GM19397 (cell line): Measurements from ENCODE around the gene LRRTM2.
"Not testable (repeated sequence)": the region's sequence is repeated elsewhere in the genome, so short reads cannot be mapped to it uniquely, and the experiment has no call there.

Experiments used
- ATAC-seq: cut with Tn5 transposase; IDR thresholded peaks from one replicate; pipeline ENCODE4 v1.9.1; 2021; ENCODE audit warnings: mild to moderate bottlenecking, moderate library complexity; ENCODE audit not compliant: unreplicated experiment

LRRTM2 gene

GRCh38 chr5:138843316-138844124, 31.6 kb downstream of the LRRTM2 start:
- ATAC-seq = no peak

GRCh38 chr5:138841531-138841930, 33.6 kb downstream of the LRRTM2 start:
- no peak for ATAC-seq

- ATAC-seq = no peak
Measured at GRCh38 chr5:138840103-138840502, 35.0 kb downstream of the LRRTM2 start.

GRCh38 chr5:138837160-138837559, 38.0 kb downstream of the LRRTM2 start:
- no peak for ATAC-seq

GRCh38 chr5:138834853-138835252, 40.3 kb downstream of the LRRTM2 start:
- not testable (repeated sequence) for ATAC-seq

GRCh38 chr5:138833726-138834480, 41.2 kb downstream of the LRRTM2 start:
- no peak for ATAC-seq

- ATAC-seq = no peak
Measured at GRCh38 chr5:138833080-138833479, 42.1 kb downstream of the LRRTM2 start.

GRCh38 chr5:138832218-138832617, 42.9 kb downstream of the LRRTM2 start:
- no peak for ATAC-seq

GRCh38 chr5:138831703-138832102, 43.4 kb downstream of the LRRTM2 start:
- ATAC-seq = no peak

GRCh38 chr5:138829341-138829740, 45.8 kb downstream of the LRRTM2 start:
- no peak for ATAC-seq

- ATAC-seq = no peak
Measured at GRCh38 chr5:138828556-138828955, 46.6 kb downstream of the LRRTM2 start.

GRCh38 chr5:138824924-138825863, 49.9 kb downstream of the LRRTM2 start:
- no peak for ATAC-seq

GRCh38 chr5:138824516-138824915, 50.6 kb downstream of the LRRTM2 start:
- ATAC-seq = no peak

- ATAC-seq = no peak
Measured at GRCh38 chr5:138820695-138821094, 54.4 kb downstream of the LRRTM2 start.

GRCh38 chr5:138819081-138819480, 56.1 kb downstream of the LRRTM2 start:
- no peak for ATAC-seq
